GM19468 (cell line): ENCODE measurements around the gene RHBG.
"Not testable (repeated sequence)": the region's sequence is repeated elsewhere in the genome, so short reads cannot be mapped to it uniquely, and the experiment has no call there.

Source experiments
- ATAC-seq: cut with Tn5 transposase; IDR thresholded peaks from one replicate; pipeline ENCODE4 v1.9.1; 2021; ENCODE audit warnings: mild to moderate bottlenecking, moderate library complexity, moderate number of reproducible peaks; ENCODE audit not compliant: unreplicated experiment; ENCODE audit errors: extremely low read depth

Gene RHBG

DNA sequence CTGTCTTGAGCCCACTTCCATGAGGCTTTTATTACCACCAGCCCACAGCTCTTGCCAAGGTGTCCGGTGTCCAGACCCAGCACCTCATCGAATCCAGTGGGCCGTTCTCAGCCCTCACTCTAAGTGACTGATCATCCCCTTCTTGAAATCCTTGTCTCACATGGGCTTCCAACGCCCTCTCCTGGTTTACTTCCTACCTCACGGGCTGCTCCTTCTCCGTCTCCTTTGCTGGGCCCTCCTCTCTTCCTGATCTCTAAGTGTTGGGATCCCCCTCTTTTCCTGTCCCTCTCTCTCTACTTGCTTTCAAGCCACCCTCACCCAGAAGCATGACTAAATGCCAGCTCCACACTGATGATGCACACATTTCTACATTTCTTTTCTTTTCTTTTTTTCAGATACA, 9.0 kb upstream of the RHBG start:
- no peak for ATAC-seq

DNA sequence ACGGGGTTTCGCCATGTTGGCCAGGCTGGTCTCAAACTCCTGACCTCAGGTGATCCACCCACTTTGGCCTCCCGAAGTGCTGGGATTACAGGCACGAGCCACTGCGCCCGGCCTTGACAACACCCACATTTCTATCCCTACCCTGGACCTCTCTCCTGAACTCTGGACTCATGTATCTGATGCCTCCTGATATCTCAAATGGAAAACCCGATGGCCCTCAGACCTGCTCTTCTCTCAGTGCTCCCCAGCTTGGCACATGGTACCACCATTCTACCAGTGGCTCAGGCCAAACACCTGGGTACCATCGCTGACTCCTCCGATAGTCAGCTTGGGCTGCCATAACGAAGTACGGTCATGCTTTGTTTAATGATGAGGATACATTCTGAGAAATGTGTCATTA, 8.5 kb upstream of the RHBG start:
- ATAC-seq, result no peak

DNA sequence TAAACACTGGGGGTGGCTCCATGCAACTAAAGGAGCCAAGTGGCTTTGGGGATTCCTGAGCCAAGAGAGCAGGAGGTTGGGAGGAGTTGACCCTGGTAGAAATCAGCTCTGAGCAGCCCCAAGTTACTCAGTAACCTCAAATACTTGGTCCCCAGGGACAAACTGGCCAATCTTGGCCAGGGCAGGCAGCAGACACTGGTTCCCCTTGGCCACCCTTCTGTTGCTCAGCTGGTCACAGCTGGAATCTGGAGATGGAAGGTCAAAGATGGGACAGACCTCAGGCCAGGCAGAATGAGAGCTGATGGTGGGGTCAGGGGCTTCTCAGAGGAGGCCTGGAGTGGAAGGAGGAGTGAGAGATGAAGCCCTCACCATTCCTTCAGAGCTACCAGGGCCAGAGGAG, 3.3 kb upstream of the RHBG start:
- no peak for ATAC-seq

DNA sequence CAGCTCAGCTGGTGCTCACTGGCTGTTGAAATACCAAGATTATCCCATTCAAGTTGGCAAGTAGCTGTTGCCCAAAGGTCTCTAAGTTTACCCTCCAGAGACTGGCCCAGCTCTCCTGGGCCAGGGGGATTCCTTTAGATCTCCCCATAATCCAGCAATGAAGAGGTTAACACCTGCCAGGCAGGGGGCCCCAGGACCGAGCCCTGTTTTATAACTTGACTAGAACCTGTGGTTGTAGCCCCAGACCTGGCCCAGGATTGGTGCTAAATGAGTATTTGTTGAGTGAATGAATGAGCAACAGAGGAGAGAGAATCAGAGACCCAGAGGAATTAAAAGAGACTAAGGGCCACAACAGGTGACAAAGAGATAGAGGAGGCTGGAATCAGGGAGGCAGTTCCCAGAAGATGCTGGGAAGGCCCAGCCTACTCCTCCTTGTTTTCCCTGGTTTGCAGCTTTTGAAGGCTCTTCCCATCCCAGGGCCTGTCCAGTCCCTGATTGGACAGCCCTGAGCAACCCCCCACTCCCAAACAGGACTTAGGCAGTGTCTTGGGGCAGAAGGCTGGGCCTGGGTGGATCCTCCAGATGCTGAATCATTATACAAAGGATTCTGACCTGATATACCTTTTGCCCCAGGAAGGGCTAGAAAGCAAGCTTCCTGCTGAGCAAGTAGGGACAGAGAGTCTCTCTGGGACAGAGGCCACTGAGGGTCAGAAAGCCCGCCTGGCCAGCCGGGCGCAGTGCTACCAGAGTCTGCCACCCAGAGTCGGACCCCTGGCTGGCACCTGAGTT, 2.4 kb upstream of the RHBG start:
- ATAC-seq, result no peak

GRCh38 chr1:156367383-156368156, 1.4 kb upstream of the RHBG start:
- no peak for ATAC-seq

- no peak for ATAC-seq
Measured at GRCh38 chr1:156368157-156368658, 803 bp upstream of the RHBG start.

DNA sequence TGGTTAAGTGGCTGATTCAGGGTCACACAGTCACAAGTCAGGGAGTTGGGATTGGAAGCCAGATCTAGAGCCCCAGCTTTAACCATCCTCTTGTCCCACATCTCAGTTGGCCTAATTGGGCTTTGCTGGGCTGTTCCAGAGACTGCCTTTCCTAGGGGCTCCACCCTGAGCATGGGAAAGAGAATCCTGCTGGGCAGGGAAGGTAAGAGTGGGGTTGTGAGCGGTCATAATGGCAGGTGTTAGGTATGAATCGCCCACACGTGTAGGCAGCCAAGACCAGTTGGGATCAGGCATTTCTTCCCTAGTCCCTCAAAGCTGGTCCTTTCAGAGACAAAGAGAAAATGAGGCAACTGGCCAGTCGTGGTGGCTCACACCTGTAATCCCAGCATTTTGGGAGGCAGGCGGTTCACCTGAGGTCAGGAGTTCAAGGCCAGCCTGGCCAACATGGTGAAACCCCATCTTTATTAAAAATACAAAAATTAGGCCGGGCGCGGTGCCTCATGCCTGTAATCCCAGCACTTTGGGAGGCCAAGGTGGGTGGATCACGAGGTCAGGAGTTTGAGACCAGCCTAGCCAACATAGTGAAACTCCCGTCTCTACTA, 775 bp downstream of the RHBG start:
- not testable (repeated sequence) for ATAC-seq

DNA sequence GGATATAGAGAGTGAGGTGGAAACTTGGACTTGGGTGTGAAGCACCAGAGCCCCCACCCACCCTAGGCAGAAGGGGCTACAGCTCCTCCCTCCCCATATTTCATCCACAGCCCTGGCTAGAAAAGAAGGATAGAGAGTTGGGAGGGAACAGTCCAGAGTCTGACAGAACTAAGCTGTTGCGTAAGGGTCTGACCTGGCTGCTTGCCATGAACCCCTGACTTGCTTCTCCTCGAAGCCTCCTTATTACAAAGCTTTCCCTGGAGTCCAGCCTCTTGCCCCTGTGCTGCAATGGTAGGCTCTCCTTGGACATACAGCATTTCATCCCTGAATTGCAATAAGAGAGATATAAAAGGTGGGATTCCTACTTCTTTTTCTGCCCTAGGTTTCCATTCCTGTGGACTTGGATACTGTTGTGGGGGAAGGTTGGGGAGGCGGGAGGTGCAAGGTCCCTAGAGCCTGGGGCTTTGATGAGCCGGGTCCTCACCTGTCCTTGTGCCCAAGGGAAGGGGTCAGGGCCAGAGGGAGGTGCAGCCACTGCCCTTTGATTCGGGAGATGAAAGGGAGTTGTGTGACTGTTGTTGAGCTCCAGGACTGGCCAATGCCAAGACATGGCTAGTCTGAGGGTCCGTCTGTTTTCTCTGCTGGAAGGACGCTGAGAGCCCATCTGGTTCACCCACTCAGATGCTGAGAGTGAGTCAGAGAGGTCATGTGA, 2.7 kb downstream of the RHBG start:
- ATAC-seq, result no peak

GRCh38 chr1:156372265-156372586, 3.2 kb downstream of the RHBG start:
- no peak for ATAC-seq

DNA sequence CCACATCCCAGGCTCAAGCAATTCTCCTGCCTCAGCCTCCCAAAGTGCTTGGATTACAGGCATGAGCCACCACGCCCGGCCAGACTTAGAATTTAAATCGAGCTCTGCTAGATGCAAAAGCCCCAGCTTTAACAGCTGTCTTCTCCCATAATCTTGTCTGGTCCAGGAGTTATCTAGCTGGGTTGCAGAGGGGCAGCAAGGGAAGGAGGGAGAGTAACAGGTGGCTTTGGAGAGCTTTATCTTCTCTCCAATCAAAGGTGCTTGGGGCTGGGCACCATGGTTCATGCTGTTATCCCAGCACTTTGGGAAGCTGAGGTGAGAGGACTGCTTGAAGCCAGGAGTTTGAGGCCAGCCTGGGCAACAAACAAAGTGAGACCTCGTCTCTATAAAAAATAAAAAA, 3.9 kb downstream of the RHBG start:
- ATAC-seq, result no peak

DNA sequence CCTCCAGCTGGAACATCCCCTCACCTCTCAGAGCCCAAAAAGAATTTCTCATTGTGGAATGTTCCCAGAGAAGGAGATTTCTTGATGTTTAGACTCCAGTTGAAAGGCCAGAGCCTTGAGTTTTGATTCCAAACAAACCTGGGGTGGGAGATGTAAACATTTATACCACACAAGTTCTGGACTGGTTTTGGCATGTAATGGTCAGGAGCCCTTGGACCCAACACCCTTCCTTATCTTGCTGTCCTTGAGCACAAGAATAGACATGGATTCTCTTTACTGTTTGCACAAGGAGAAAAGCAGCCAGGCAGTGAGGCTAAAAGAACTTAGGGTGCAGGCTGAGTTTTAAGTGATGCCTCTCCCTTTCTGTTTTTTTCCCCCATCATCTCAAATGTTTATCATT, 4.5 kb downstream of the RHBG start:
- no peak for ATAC-seq

GRCh38 chr1:156376146-156376545, 7.1 kb downstream of the RHBG start:
- no peak for ATAC-seq

DNA sequence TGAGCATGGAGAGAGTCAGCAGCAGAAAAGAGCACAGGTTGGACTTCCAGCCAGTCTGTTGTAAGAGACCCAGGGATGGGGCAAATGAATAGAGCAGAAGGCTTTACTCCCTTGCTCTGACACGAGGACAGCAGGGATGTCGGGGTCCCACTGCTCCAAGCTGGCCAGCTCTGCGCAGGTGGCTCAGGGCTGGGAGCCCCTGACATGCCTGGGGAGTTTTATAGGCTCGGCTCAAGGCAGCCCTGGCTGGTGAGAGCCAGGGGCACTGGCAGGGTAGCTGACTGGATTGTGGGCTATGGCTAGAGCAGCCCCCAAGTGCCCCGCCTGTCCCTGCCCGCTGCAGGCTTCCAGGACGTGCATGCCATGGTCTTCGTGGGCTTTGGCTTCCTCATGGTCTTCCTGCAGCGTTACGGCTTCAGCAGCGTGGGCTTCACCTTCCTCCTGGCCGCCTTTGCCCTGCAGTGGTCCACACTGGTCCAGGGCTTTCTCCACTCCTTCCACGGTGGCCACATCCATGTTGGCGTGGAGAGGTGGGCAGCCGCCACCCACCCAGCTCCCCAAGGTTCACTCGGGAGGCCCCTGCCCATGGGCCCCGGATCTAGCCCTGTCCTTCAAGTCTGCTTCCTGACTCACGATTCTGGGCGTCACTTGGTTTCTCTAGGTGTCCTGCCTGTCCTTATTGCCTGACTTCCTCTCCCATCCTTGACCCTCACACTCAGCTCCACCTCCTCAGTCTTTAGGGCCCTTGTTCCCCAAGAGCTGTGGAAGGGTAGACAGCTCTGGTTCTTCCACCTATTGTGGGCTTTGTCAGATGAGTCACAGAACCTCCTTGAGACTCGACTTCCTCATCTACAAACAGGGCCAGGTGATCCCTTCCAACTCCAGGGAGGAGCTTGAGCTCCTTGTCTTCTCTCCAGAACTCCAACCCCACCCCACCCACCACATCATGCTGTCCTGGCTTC, 8.2 kb downstream of the RHBG start:
- ATAC-seq, result no peak

GRCh38 chr1:156378557-156378956, 9.5 kb downstream of the RHBG start:
- no peak for ATAC-seq

DNA sequence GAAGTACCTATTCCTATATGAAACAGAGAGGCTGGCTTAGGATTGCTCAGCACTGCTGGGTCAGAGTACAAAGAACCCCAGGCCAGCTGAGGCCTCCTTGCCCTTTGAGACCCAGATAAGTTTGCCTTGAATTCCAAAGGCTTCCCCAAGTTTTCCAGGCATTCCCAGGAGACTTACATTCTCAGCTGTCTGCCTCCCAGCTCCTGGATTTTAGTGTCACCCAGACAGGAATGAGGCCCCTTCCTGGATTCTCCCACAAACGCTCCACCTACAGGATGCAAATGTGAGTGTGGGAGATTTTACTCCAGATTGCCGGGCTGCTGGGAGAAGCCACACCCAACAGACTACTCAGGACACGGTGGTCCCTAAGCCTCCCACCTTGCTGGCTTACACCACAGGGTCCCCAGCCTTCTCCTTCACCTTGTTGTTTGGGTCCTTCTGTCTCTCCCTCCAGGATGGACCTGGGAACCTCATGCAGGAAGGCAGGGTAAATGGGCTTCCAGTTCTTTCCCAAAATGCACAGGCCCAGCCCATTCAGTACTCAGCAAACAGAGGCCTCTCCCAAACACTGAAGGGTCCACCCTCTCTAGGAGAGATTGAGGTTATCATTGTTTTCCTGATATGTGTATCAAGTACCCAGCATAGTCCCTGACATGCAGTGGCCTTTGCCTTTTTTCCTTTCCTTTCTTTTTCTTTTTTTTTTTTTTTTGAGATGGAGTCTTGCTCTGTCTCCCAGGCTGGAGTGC, 10.6 kb downstream of the RHBG start:
- no peak for ATAC-seq

DNA sequence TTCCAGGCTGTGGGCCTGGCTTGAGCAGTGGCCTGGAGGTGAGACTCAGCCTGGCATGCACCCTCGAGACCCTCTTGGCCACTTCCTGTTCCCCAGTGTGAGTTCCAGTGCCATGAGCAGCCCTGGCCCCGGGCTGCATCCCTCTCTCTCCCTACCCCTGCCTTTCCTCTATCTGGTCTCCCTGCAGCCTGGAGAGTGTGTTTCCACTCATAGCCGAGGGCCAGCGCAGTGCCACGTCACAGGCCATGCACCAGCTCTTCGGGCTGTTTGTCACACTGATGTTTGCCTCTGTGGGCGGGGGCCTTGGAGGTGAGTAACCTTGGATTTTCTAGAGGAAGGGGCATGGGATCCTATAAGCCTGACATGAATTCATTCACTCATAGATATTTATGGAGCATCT, 13.6 kb downstream of the RHBG start:
- ATAC-seq, result no peak

GRCh38 chr1:156383023-156383422, 14.0 kb downstream of the RHBG start:
- ATAC-seq, result peak; percentile 58

DNA sequence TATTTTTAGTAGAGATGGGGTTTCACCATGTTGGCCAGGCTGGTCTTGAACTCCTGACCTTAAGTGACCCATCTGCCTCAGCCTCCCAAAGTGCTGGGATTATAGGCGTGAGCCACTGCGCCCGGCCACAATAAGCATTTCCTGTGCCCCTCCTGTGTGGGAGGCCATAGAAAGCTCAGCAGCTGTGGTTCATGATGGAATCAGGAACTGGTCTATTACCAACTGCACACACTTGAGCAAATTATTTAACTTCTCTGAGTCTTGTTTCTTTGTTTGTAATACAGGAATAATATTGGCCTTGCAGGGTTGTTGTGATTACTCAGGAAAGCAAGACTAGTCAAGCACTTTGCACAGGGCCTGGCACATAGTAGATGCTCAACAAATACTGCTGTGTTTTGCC, 15.0 kb downstream of the RHBG start:
- ATAC-seq, result no peak

- no peak for ATAC-seq
Measured at GRCh38 chr1:156384658-156385057, 15.6 kb downstream of the RHBG start.
